RWPE1 (cell line): ENCODE measurements around the gene ZNF804A.

ENCODE experiments used
- CTCF ChIA-PET: fragments of 350-600 bp; sonication (Branson Sonifier 250); formaldehyde crosslinking; extraction: SDS; loops from one replicate; lab custom pipeline; 2021; lab: Yijun Ruan, JAX
- POLR2A ChIA-PET: fragments of 400-600 bp; formaldehyde crosslinking; extraction: SDS; loops from one replicate; lab custom pipeline; 2020; ENCODE audit warnings: antibody characterized with exemption; ENCODE audit not compliant: low non-redundant PET; lab: Yijun Ruan, JAX
- DNase-seq: peaks from one replicate; pipeline ENCODE4 v3.0.0; 2012; ENCODE audit warnings: low spot score
- H3K27ac ChIP-seq: fragments of 450-650 bp; 2 replicates; pipeline ENCODE4 v1.5.1; 2017
- TF ChIP-seq, protein P1 (sequence below): fragments of 450-650 bp; conservative IDR thresholded peaks from 2 replicates; pipeline ENCODE4 v1.5.1; 2017; ENCODE audit warnings: low read depth, mild to moderate bottlenecking

ZNF804A gene

GRCh38 chr2:184577743-184578142 is 20.6 kb upstream of the ZNF804A start:
- TF ChIP-seq, protein P1, sequence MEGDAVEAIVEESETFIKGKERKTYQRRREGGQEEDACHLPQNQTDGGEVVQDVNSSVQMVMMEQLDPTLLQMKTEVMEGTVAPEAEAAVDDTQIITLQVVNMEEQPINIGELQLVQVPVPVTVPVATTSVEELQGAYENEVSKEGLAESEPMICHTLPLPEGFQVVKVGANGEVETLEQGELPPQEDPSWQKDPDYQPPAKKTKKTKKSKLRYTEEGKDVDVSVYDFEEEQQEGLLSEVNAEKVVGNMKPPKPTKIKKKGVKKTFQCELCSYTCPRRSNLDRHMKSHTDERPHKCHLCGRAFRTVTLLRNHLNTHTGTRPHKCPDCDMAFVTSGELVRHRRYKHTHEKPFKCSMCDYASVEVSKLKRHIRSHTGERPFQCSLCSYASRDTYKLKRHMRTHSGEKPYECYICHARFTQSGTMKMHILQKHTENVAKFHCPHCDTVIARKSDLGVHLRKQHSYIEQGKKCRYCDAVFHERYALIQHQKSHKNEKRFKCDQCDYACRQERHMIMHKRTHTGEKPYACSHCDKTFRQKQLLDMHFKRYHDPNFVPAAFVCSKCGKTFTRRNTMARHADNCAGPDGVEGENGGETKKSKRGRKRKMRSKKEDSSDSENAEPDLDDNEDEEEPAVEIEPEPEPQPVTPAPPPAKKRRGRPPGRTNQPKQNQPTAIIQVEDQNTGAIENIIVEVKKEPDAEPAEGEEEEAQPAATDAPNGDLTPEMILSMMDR, result no peak
- no peak overlapping the region for H3K27ac ChIP-seq
- DNase-seq, result no peak
- ChIA-PET POLR2A (no interaction called here), CTCF (no interaction called here)

- POLR2A ChIA-PET, result no interaction called here
- no peak overlapping the region for H3K27ac ChIP-seq
- no peak for DNase-seq
- CTCF ChIA-PET, result no interaction called here
- TF ChIP-seq, protein P1, result no peak
Observed at GRCh38 chr2:184579226-184579625, 19.1 kb upstream of the ZNF804A start.

DNA sequence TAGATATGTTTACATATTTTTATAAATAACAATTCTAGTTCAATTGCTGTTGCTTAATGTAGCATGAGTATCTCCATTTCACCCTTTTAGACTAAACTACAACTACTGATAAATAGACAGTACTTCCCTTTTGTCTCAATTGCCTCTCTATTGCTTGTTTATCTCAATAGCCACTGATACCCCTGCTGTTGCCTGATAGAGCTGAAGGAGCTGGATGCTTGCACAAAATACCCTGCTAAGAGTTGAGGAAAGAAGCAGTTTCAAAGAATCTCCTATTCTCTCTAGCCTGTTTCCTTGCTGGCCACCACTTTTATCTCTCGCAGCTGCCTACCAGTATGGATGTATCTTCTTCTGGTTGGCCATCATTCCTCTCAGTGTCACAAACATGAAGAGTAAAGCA is 16.9 kb upstream of the ZNF804A start:
- POLR2A ChIA-PET, result no interaction called here
- CTCF ChIA-PET, result interaction anchor here (0.5 kb wide), 1 partner anchor 129 kb away, joined by 4 read pairs; no protein-coding TSS in a partner anchor
- DNase-seq, result no peak
- TF ChIP-seq, protein P1, result no peak
- no peak overlapping the region for H3K27ac ChIP-seq

- TF ChIP-seq, protein P1, result no peak
- POLR2A ChIA-PET, result no interaction called here
- H3K27ac ChIP-seq, result no peak overlapping the region
- no peak for DNase-seq
- CTCF ChIA-PET, result no interaction called here
Observed at GRCh38 chr2:184589261-184589660, 9.1 kb upstream of the ZNF804A start.

DNA sequence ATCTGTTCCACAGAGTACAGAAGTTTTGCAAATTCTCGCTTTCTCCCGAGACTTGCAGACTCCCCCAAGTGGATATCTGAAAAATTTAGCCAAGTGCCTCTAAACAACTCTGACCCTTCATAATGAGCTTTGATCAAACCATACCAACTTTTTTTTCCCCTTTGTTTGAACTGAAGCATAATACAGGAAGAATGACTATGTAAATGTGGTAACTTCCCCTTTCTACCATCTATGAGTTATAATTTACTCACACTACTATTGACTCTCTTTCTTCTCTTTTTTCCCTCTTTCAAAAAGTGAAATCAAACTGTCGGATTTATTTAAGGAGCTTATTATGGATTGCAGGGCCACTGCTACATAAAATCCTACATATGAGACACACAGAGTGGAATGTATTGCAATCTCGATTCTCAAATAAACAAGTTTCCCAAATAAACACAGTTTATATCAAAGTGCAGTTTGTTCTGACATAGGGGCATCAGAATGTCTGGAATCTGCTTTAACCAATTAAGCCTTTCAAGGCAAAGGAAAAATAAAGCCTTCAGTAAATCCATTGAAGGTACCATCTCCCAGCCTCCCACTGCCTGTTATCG is 1.4 kb upstream of the ZNF804A start:
- TF ChIP-seq, protein P1, result no peak
- ChIA-PET CTCF (no interaction called here), POLR2A (no interaction called here)
- no peak overlapping the region for H3K27ac ChIP-seq
- DNase-seq, result peak; percentile 1

GRCh38 chr2:184597571-184597991 is 748 bp upstream of the ZNF804A start:
- TF ChIP-seq, protein P1, result no peak
- no peak overlapping the region for H3K27ac ChIP-seq
- peak; percentile 2 for DNase-seq
- ChIA-PET CTCF (no interaction called here), POLR2A (no interaction called here)

GRCh38 chr2:184598002-184598315 is 370 bp upstream of the ZNF804A start:
- H3K27ac ChIP-seq, result no peak overlapping the region
- TF ChIP-seq, protein P1, result no peak
- peak; percentile 1 for DNase-seq
- ChIA-PET CTCF (no interaction called here), POLR2A (no interaction called here)
